Glutamatergic neuron (in vitro differentiated cells): ENCODE results near the gene NTM. TPM values are rescaled to one million over a fixed set of nuclear protein-coding genes. Genes with fewer than 3 reads are reported as not detected.

Experiments used
- DNase-seq: peaks from one replicate; pipeline ENCODE4 v3.0.0; 2022
- H3K27ac Mint-ChIP-seq: one replicate; pipeline ENCODE4 v1.8.0; 2020; ENCODE audit warnings: mild to moderate bottlenecking, mixed read lengths, inconsistent platforms; ENCODE audit not compliant: unreplicated experiment
- H3K27me3 Mint-ChIP-seq: one replicate; pipeline ENCODE4 v1.8.0; 2020; ENCODE audit warnings: mild to moderate bottlenecking, moderate library complexity, mixed read lengths, inconsistent platforms; ENCODE audit not compliant: unreplicated experiment
- H3K36me3 Mint-ChIP-seq: one replicate; pipeline ENCODE4 v1.8.0; 2020; ENCODE audit warnings: mild to moderate bottlenecking, mixed read lengths, inconsistent platforms; ENCODE audit not compliant: unreplicated experiment
- H3K4me1 Mint-ChIP-seq: one replicate; pipeline ENCODE4 v1.8.0; 2020; ENCODE audit warnings: mild to moderate bottlenecking, low read depth, mixed read lengths, inconsistent platforms; ENCODE audit not compliant: unreplicated experiment
- H3K4me3 Mint-ChIP-seq: one replicate; pipeline ENCODE4 v1.8.0; 2020; ENCODE audit warnings: mild to moderate bottlenecking, mixed read lengths, inconsistent platforms; ENCODE audit not compliant: unreplicated experiment
- H3K9me3 Mint-ChIP-seq: one replicate; pipeline ENCODE4 v1.8.0; 2020; ENCODE audit warnings: mild to moderate bottlenecking, moderate library complexity, mixed read lengths, inconsistent platforms; ENCODE audit not compliant: unreplicated experiment
- total RNA-seq: library from RNA; stranded (reverse); fragmentation: NEBNext Ultra II Directional; extraction: Animal tissue kit (Norgen Biotek cat#: 25700); gene quantifications from one replicate; pipeline ENCODE4 v1.2.1, GENCODE V29; 2021; ENCODE audit not compliant: unreplicated experiment
- TF ChIP-seq, protein P1 (sequence below): fragments of 200-600 bp; sonication (generic); IDR thresholded peaks from one replicate; pipeline ENCODE4 v1.5.0; 2021; ENCODE audit not compliant: partially characterized antibody, unreplicated experiment

Gene NTM
- total RNA-seq, 1 donor from 2014 or later: 1.2 TPM

DNA sequence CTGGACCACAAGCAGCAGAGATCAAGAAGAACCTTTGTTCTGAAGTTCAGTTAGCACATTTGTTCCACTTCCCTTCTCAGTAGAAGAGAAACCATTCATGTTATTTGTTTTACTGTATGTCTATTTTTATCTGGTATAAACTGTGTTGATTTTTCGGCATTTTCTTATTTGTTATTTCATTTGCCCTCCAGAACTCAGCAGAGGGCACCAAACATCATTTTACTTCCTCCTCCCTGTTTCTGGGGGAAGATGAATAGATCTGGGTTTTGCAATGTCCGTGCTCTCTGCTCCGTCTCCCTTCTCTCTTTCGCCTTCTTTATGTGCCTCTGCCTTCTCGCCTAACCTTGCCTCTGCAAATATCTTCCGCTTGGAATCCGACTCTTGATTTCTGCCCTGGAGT lies 366.9 kb downstream of the NTM start:
- TF ChIP-seq, protein P1, sequence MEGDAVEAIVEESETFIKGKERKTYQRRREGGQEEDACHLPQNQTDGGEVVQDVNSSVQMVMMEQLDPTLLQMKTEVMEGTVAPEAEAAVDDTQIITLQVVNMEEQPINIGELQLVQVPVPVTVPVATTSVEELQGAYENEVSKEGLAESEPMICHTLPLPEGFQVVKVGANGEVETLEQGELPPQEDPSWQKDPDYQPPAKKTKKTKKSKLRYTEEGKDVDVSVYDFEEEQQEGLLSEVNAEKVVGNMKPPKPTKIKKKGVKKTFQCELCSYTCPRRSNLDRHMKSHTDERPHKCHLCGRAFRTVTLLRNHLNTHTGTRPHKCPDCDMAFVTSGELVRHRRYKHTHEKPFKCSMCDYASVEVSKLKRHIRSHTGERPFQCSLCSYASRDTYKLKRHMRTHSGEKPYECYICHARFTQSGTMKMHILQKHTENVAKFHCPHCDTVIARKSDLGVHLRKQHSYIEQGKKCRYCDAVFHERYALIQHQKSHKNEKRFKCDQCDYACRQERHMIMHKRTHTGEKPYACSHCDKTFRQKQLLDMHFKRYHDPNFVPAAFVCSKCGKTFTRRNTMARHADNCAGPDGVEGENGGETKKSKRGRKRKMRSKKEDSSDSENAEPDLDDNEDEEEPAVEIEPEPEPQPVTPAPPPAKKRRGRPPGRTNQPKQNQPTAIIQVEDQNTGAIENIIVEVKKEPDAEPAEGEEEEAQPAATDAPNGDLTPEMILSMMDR: no peak
- no peaks in the 10 kb centered on the region for H3K36me3 Mint-ChIP-seq
- H3K4me3 Mint-ChIP-seq: no peak overlapping the region
- H3K27me3 Mint-ChIP-seq: peaks cover 2% of the 10 kb centered on the region
- peaks cover 3% of the 10 kb centered on the region for H3K4me1 Mint-ChIP-seq
- H3K9me3 Mint-ChIP-seq: no peaks in the 10 kb centered on the region
- H3K27ac Mint-ChIP-seq: no peak overlapping the region
- DNase-seq: no peak

DNA sequence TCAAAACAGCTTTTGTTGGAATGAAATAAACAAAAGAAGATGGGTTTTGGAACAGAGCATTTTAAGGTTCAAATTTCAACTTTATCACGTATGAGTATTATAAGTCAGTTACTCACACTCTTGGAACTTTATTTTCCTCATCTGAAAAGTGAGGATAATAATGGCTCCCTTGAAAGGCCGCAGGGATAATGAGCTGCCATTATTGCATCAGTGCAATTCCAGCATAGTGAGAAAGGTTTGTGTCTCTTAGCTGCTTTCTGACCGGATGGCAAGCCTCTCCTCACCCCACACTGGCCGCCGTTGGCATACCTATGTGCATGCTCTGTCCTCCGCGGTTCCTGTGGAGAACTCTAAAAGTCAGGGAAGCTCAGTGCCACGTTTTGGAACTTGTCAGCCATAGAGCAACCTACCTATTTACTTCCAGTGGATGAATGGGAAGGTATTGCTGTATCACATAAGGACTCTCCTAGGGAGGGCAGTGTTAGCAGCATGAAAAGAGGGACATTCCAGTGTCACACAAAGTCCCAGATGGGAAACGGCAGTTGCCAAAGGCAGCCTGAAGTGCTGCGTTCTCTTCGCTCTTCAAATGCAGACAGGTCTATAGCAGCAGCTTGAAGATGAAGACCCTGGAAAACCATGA lies 368.9 kb downstream of the NTM start:
- H3K27me3 Mint-ChIP-seq: no peaks in the 10 kb centered on the region
- DNase-seq: no peak
- H3K4me1 Mint-ChIP-seq: peaks cover 3% of the 10 kb centered on the region
- H3K36me3 Mint-ChIP-seq: no peaks in the 10 kb centered on the region
- H3K4me3 Mint-ChIP-seq: no peak overlapping the region
- TF ChIP-seq, protein P1: no peak
- H3K9me3 Mint-ChIP-seq: no peaks in the 10 kb centered on the region
- no peak overlapping the region for H3K27ac Mint-ChIP-seq

DNA sequence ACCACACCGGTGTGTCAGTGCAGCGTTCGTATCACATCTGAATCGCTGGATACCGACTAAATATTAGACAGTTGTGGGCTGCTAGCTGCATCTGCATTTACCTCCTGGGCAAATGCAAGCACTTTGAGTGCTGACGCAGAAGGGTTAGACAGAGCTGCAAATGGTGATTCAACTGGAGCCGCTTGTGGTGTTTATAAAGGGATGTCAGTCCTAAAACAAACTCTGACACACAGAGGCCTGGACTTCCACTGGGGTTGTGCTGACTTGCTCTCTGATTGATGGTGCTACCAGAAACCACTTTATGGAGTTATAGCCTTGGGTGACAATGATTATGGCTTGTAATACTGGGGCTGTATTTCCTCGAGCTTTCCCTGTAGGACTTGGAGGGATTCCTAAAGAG lies 374.4 kb downstream of the NTM start:
- H3K4me3 Mint-ChIP-seq: no peak overlapping the region
- H3K27me3 Mint-ChIP-seq: no peaks in the 10 kb centered on the region
- H3K27ac Mint-ChIP-seq: no peak overlapping the region
- H3K36me3 Mint-ChIP-seq: no peaks in the 10 kb centered on the region
- H3K4me1 Mint-ChIP-seq: no peaks in the 10 kb centered on the region
- no peaks in the 10 kb centered on the region for H3K9me3 Mint-ChIP-seq
- TF ChIP-seq, protein P1: no peak
- no peak for DNase-seq

DNA sequence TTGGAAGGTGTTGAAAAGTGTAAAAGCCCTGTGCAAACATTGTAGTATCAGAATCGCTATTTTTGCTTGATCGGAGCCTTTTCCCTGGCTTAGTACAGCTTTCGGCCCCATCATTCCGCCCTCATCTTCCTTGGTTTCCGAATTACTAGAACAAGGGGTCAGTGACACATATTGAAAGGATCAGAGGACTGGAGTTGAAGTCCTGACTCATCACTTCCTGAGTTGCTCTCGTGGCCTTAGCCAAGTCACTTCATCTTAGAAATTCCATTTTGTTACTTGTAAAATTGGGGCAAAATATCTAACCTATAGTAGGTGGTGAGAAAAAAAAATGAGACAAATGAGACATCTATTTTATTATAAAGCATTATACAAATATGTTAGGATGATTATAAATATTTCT lies 375.0 kb downstream of the NTM start:
- TF ChIP-seq, protein P1: no peak
- H3K27ac Mint-ChIP-seq: no peak overlapping the region
- no peaks in the 10 kb centered on the region for H3K36me3 Mint-ChIP-seq
- no peaks in the 10 kb centered on the region for H3K9me3 Mint-ChIP-seq
- no peak for DNase-seq
- H3K27me3 Mint-ChIP-seq: no peaks in the 10 kb centered on the region
- no peak overlapping the region for H3K4me3 Mint-ChIP-seq
- no peaks in the 10 kb centered on the region for H3K4me1 Mint-ChIP-seq

DNA sequence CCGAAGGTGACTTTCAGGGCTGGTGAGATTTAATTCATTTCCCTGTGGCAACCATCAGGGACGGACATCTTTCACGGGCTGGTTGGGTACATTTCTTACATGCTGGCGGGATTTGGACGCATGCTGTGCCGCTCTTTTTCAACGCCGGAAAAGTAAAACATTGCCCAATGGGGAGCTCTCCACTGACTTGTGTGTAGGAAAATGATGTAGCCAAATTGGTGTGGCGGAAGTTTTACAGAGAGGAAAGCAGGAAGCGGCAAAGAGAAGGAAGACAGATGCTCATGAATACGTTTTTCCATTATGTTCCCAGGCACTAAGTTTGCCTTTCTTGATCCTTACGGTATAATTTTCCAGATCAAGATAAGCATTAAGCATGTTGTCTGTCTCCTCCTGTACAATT lies 375.8 kb downstream of the NTM start:
- DNase-seq: no peak
- H3K36me3 Mint-ChIP-seq: no peaks in the 10 kb centered on the region
- no peak overlapping the region for H3K4me3 Mint-ChIP-seq
- no peak overlapping the region for H3K27ac Mint-ChIP-seq
- no peaks in the 10 kb centered on the region for H3K9me3 Mint-ChIP-seq
- TF ChIP-seq, protein P1: no peak
- no peaks in the 10 kb centered on the region for H3K4me1 Mint-ChIP-seq
- no peaks in the 10 kb centered on the region for H3K27me3 Mint-ChIP-seq
